ENCODE results near the gene ZNF121.
"Not testable (repeated sequence)": the region's sequence is repeated elsewhere in the genome, so short reads cannot be mapped to it uniquely, and the experiment has no call there.

- TF ChIP-seq, protein P1, sequence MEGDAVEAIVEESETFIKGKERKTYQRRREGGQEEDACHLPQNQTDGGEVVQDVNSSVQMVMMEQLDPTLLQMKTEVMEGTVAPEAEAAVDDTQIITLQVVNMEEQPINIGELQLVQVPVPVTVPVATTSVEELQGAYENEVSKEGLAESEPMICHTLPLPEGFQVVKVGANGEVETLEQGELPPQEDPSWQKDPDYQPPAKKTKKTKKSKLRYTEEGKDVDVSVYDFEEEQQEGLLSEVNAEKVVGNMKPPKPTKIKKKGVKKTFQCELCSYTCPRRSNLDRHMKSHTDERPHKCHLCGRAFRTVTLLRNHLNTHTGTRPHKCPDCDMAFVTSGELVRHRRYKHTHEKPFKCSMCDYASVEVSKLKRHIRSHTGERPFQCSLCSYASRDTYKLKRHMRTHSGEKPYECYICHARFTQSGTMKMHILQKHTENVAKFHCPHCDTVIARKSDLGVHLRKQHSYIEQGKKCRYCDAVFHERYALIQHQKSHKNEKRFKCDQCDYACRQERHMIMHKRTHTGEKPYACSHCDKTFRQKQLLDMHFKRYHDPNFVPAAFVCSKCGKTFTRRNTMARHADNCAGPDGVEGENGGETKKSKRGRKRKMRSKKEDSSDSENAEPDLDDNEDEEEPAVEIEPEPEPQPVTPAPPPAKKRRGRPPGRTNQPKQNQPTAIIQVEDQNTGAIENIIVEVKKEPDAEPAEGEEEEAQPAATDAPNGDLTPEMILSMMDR (IDR thresholded peaks at IDR 0.05) = not testable (repeated sequence)
- not testable (repeated sequence) for TF ChIP-seq POLR2A (IDR thresholded peaks at IDR 0.05)
Measured at GRCh38 chr19:9539201-9539600, 45.1 kb downstream of the ZNF121 start.
